K562 (cell line): Measurements from ENCODE around the gene ABHD16A. TPM values are rescaled to one million over a fixed set of nuclear protein-coding genes. Genes with fewer than 3 reads are reported as not detected.

Source experiments
- CBFB ChIP-seq: sonication (generic); formaldehyde crosslinking; IDR thresholded peaks from 2 replicates; pipeline ENCODE4 v1.4.0; 2020; ENCODE audit warnings: mild to moderate bottlenecking, missing genetic modification reagents
- E2F6 ChIP-seq, 2 experiments: IDR thresholded peaks; 2 replicates each; pipeline ENCODE4 v1.6.1; 2011; ENCODE audit warnings: borderline replicate concordance in 1 of 2, control low read depth in 1 of 2, low read depth in 1 of 2, low read length in 1 of 2, mild to moderate bottlenecking in 1 of 2, mixed read lengths in 1 of 2, moderate library complexity in 1 of 2; ENCODE audit not compliant: insufficient read depth in 1 of 2, insufficient read length in 1 of 2, poor library complexity in 1 of 2, severe bottlenecking in 1 of 2; ENCODE audit errors: extremely low read depth in 1 of 2
- FOXA3 ChIP-seq, 2 experiments: fragments of 450-650 bp in 1 of 2; sonication (generic) in 1 of 2; formaldehyde crosslinking; IDR thresholded peaks in 1 of 2; conservative IDR thresholded peaks in 1 of 2; 2 replicates each; pipeline versions ENCODE4 v1.4.0 to v1.8.0; 2020 to 2022; ENCODE audit warnings: mild to moderate bottlenecking in 2 of 2, missing genetic modification reagents in 1 of 2
- JUN ChIP-seq, 2 experiments: sonication (generic) in 1 of 2; formaldehyde crosslinking in 1 of 2; IDR thresholded peaks; 2 replicates each; pipeline versions ENCODE4 v1.6.1 to v1.8.0; 2012 to 2022; ENCODE audit warnings: borderline replicate concordance in 2 of 2, mild to moderate bottlenecking in 2 of 2, improper control_type of control experiment in 1 of 2, low read depth in 1 of 2, low read length in 1 of 2, missing genetic modification reagents in 1 of 2
- KDM2B ChIP-seq: fragments of 250-450 bp; sonication (Bioruptor Pico); IDR thresholded peaks from 2 replicates; pipeline ENCODE4 v1.8.0; 2021; ENCODE audit warnings: mild to moderate bottlenecking, moderate library complexity
- KDM4B ChIP-seq, 2 experiments: fragments of 450-650 bp in 1 of 2; sonication (generic) in 1 of 2; IDR thresholded peaks; 2 replicates each; pipeline ENCODE4 v1.6.1; 2016 to 2017; ENCODE audit warnings: borderline replicate concordance in 2 of 2, antibody characterized with exemption in 1 of 2, low read depth in 1 of 2, mild to moderate bottlenecking in 1 of 2
- MYNN ChIP-seq, 2 experiments: sonication (generic); formaldehyde crosslinking in 1 of 2; IDR thresholded peaks; 2 replicates each; pipeline versions ENCODE4 v1.5.0 to v1.6.1; 2016 to 2020; ENCODE audit warnings: antibody characterized with exemption in 1 of 2, missing genetic modification reagents in 1 of 2
- NFIC ChIP-seq: fragments of 450-650 bp; IDR thresholded peaks from 2 replicates; pipeline ENCODE4 v1.6.1; 2017; ENCODE audit warnings: mild to moderate bottlenecking, inconsistent platforms
- SREBF2 ChIP-seq: sonication (generic); formaldehyde crosslinking; IDR thresholded peaks from 2 replicates; pipeline ENCODE4 v1.4.0; 2020; ENCODE audit warnings: mild to moderate bottlenecking, missing genetic modification reagents
- TEAD1 ChIP-seq, 2 experiments: fragments of 450-650 bp in 1 of 2; sonication (generic) in 1 of 2; formaldehyde crosslinking; IDR thresholded peaks; 2 replicates each; pipeline versions ENCODE4 v1.4.0 to v1.8.0; 2020 to 2022; ENCODE audit warnings: mild to moderate bottlenecking in 2 of 2, missing genetic modification reagents in 1 of 2
- YY1 ChIP-seq, 3 experiments: IDR thresholded peaks; 2 replicates each; pipeline ENCODE4 v1.6.1; 2011; ENCODE audit warnings: low read length in 2 of 3, mild to moderate bottlenecking in 2 of 3, moderate library complexity in 2 of 3, borderline replicate concordance in 1 of 3, control low read depth in 1 of 3, low read depth in 1 of 3; ENCODE audit not compliant: insufficient read depth in 3 of 3, insufficient replicate concordance in 2 of 3, control insufficient read depth in 1 of 3, insufficient read length in 1 of 3; ENCODE audit errors: extremely low read depth in 1 of 3
- ZNF184 ChIP-seq: sonication (generic); formaldehyde crosslinking; IDR thresholded peaks from 2 replicates; pipeline ENCODE4 v1.5.0; 2020; ENCODE audit warnings: missing genetic modification reagents
- polyA plus RNA-seq, 8 experiments: library from polyadenylated mRNA; depleted of rRNA in 4 of 8; stranded (reverse) in 5 of 8; unstranded in 3 of 8; fragments of >200 nt; fragmentation: Nextera tagmentation in 2 of 8; fragmentation: Illumina TruSeq in 1 of 8; extraction: Ambion mirVana in 2 of 8; extraction: Trizol in 1 of 8; gene quantifications; 2 replicates each; pipeline versions ENCODE4 v1.2.1 to v1.2.3, GENCODE V29; 2011 to 2014; ENCODE audit warnings: inconsistent platforms in 1 of 8, missing spikeins in 1 of 8
- total RNA-seq, 7 experiments: library from RNA; depleted of rRNA in 6 of 7; stranded (reverse); fragments of >200 nt in 6 of 7; fragmentation: Illumina TruSeq in 2 of 7; extraction: Trizol in 2 of 7; gene quantifications; 2 replicates each; pipeline versions ENCODE4 v1.2.1 to v1.2.3, GENCODE V29; 2011 to 2021; ENCODE audit warnings: low replicate concordance in 1 of 7
- TF ChIP-seq, protein P1 (sequence below): sonication (generic); formaldehyde crosslinking; IDR thresholded peaks from 2 replicates; pipeline ENCODE4 v1.8.0; 2023; ENCODE audit warnings: missing genetic modification reagents, mild to moderate bottlenecking, borderline replicate concordance
- TF ChIP-seq, protein P2 (sequence below): sonication (generic); formaldehyde crosslinking; IDR thresholded peaks from 2 replicates; pipeline ENCODE4 v1.8.0; 2022; ENCODE audit warnings: missing genetic modification reagents, mild to moderate bottlenecking, moderate library complexity, borderline replicate concordance

The ABHD16A gene
- total and polyA plus RNA-seq, 9 of the 15 experiments (the other 6 are each of a cell fraction or from before 2014, with no cell fraction given): 25.8 to 120 (median 81.6) TPM

DNA sequence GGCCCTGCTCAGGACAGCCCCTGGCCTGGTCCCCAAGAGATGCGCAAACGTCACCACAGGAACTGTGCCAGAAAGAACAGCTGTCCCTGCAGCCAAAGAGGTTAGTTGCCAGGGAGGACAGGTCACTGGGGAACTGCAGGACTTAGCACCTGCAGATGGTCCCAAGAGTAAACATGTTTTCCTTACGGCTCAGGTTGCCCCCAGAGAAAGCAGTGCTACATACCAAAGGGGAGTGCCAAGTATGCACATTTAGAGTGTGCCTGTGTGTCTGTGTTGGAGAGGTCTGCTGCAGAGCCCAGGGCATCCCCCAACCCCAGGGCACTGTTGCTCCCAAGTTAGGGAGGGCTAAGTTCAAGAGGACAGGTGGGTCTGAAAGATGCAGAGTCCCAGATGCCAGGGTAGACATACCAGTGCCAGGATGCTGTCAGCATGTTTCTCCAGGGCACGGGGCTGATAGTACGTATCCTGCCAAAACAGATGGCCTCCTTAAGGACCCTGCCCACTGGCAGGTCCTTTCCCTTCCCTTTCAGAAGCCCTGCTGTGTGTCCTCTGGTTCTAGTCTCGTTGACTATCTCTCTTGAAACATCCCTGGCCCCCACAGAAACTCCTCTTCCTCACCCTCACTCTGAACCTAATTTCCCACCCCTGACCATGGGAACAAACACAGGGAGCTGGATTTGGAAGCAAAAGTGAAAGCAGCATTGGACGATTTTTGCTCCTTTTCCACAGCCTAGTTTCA lies 1.3 kb downstream of the ABHD16A start (continued):
- TF ChIP-seq TEAD1 (CRISPR knock-in tag; IDR thresholded peaks at IDR 0.05) (peak in 1 of 2 experiments; percentile 66; a peak in 1 of 4 replicates), NFIC (peak; percentile 69), CBFB (CRISPR knock-in tag) (peak; percentile 67; the same call in 1 of the 2 replicates), KDM2B (CRISPR knock-in tag) (no peak), KDM4B (IDR thresholded peaks at IDR 0.05; ENCODE audit: borderline replicate concordance in 2 of 2, low read depth in 1 of 2) (0 out of 4 replicates have a peak, but pooled peaks of 1 of the 2 experiments have one; percentile 55), SREBF2 (CRISPR knock-in tag) (0 out of 2 replicates have a peak, but pooled peaks have one; percentile 12), ZNF184 (CRISPR knock-in tag) (no peak), YY1 (IDR thresholded peaks at IDR 0.05; ENCODE audit: borderline replicate concordance in 1 of 3, control insufficient read depth in 1 of 3, extremely low read depth in 1 of 3, insufficient read depth in 3 of 3, insufficient read length in 1 of 3, insufficient replicate concordance in 2 of 3, low read depth in 1 of 3, low read length in 2 of 3) (peak in 1 of 3 experiments; percentile 8), JUN (IDR thresholded peaks at IDR 0.05; ENCODE audit: borderline replicate concordance, low read depth, low read length) (no peak), JUN (CRISPR knock-in tag; IDR thresholded peaks at IDR 0.05; ENCODE audit: borderline replicate concordance) (peak; percentile 89; the same call in 1 of the 2 replicates), E2F6 (IDR thresholded peaks at IDR 0.05; ENCODE audit: borderline replicate concordance in 1 of 2, extremely low read depth in 1 of 2, insufficient read depth in 1 of 2, insufficient read length in 1 of 2, low read depth in 1 of 2, low read length in 1 of 2, poor library complexity in 1 of 2, severe bottlenecking in 1 of 2) (no peak), FOXA3 (CRISPR knock-in tag; conservative IDR thresholded peaks at IDR 0.05 in 1 of 2, IDR thresholded peaks at IDR 0.05 in 1 of 2) (peak in 1 of 2 experiments; percentile 75; a peak in 1 of 4 replicates), MYNN (IDR thresholded peaks at IDR 0.05) (peak; percentile 38; the same call in 1 of the 2 replicates), MYNN (CRISPR knock-in tag; IDR thresholded peaks at IDR 0.05) (no peak)
- TF ChIP-seq, protein P1, sequence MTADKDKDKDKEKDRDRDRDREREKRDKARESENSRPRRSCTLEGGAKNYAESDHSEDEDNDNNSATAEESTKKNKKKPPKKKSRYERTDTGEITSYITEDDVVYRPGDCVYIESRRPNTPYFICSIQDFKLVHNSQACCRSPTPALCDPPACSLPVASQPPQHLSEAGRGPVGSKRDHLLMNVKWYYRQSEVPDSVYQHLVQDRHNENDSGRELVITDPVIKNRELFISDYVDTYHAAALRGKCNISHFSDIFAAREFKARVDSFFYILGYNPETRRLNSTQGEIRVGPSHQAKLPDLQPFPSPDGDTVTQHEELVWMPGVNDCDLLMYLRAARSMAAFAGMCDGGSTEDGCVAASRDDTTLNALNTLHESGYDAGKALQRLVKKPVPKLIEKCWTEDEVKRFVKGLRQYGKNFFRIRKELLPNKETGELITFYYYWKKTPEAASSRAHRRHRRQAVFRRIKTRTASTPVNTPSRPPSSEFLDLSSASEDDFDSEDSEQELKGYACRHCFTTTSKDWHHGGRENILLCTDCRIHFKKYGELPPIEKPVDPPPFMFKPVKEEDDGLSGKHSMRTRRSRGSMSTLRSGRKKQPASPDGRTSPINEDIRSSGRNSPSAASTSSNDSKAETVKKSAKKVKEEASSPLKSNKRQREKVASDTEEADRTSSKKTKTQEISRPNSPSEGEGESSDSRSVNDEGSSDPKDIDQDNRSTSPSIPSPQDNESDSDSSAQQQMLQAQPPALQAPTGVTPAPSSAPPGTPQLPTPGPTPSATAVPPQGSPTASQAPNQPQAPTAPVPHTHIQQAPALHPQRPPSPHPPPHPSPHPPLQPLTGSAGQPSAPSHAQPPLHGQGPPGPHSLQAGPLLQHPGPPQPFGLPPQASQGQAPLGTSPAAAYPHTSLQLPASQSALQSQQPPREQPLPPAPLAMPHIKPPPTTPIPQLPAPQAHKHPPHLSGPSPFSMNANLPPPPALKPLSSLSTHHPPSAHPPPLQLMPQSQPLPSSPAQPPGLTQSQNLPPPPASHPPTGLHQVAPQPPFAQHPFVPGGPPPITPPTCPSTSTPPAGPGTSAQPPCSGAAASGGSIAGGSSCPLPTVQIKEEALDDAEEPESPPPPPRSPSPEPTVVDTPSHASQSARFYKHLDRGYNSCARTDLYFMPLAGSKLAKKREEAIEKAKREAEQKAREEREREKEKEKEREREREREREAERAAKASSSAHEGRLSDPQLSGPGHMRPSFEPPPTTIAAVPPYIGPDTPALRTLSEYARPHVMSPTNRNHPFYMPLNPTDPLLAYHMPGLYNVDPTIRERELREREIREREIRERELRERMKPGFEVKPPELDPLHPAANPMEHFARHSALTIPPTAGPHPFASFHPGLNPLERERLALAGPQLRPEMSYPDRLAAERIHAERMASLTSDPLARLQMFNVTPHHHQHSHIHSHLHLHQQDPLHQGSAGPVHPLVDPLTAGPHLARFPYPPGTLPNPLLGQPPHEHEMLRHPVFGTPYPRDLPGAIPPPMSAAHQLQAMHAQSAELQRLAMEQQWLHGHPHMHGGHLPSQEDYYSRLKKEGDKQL (CRISPR knock-in tag): peak; percentile 9; the same call in 1 of the 2 replicates
- TF ChIP-seq, protein P2, sequence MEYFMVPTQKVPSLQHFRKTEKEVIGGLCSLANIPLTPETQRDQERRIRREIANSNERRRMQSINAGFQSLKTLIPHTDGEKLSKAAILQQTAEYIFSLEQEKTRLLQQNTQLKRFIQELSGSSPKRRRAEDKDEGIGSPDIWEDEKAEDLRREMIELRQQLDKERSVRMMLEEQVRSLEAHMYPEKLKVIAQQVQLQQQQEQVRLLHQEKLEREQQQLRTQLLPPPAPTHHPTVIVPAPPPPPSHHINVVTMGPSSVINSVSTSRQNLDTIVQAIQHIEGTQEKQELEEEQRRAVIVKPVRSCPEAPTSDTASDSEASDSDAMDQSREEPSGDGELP (CRISPR knock-in tag): peak; percentile 82; the same call in 1 of the 2 replicates
